ENCODE measurements around the gene RGL2.

RGL2 gene

GRCh38 chr6:33305052-33305451 lies 6.3 kb upstream of the RGL2 start:
- TF ChIP-seq CTCF (IDR thresholded peaks at IDR 0.05; ENCODE audit: low read depth, low read length): no peak
- H3K4me1 ChIP-seq: no peaks in the 10 kb centered on the region
- no peaks in the 10 kb centered on the region for H3K9me3 ChIP-seq
- H3K27me3 ChIP-seq: no peaks in the 10 kb centered on the region
- no peak for DNase-seq
- no peaks in the 10 kb centered on the region for H3K36me3 ChIP-seq
- no peak overlapping the region for H3K4me3 ChIP-seq (ENCODE audit: low read depth, low read length)

- no peak for TF ChIP-seq CTCF (IDR thresholded peaks at IDR 0.05; ENCODE audit: low read depth, low read length)
- no peaks in the 10 kb centered on the region for H3K36me3 ChIP-seq
- no peak overlapping the region for H3K4me3 ChIP-seq (ENCODE audit: low read depth, low read length)
- H3K4me1 ChIP-seq: no peaks in the 10 kb centered on the region
- no peaks in the 10 kb centered on the region for H3K27me3 ChIP-seq
- DNase-seq: no peak
- no peaks in the 10 kb centered on the region for H3K9me3 ChIP-seq
Measured at GRCh38 chr6:33304216-33304615, 5.5 kb upstream of the RGL2 start.

- TF ChIP-seq CTCF (IDR thresholded peaks at IDR 0.05; ENCODE audit: low read depth, low read length): no peak
- H3K36me3 ChIP-seq: no peaks in the 10 kb centered on the region
- H3K27me3 ChIP-seq: no peaks in the 10 kb centered on the region
- no peaks in the 10 kb centered on the region; the same call in 1 of the 2 replicates for H3K4me1 ChIP-seq
- H3K9me3 ChIP-seq: no peaks in the 10 kb centered on the region
- no peak overlapping the region for H3K4me3 ChIP-seq (ENCODE audit: low read depth, low read length)
- DNase-seq: no peak
Measured at GRCh38 chr6:33301877-33302276, 3.1 kb upstream of the RGL2 start.

GRCh38 chr6:33299237-33299944 lies 649 bp upstream of the RGL2 start:
- peak; percentile 95 for DNase-seq
- Histone ChIP-seq H3K9me3 (no peaks in the 10 kb centered on the region), H3K27me3 (no peaks in the 10 kb centered on the region), H3K4me3 (ENCODE audit: low read depth, low read length) (peak overlapping the region; percentile 92), H3K4me1 (no peaks in the 10 kb centered on the region; the same call in 1 of the 2 replicates), H3K36me3 (no peaks in the 10 kb centered on the region)
- TF ChIP-seq CTCF (IDR thresholded peaks at IDR 0.05; ENCODE audit: low read depth, low read length): peak; percentile 79

GRCh38 chr6:33297956-33298772 lies 578 bp downstream of the RGL2 start:
- Histone ChIP-seq H3K4me3 (ENCODE audit: low read depth, low read length) (peak overlapping the region; percentile 92), H3K36me3 (no peaks in the 10 kb centered on the region; the same call in 1 of the 2 replicates), H3K27me3 (no peaks in the 10 kb centered on the region), H3K9me3 (no peaks in the 10 kb centered on the region), H3K4me1 (no peaks in the 10 kb centered on the region; the same call in 1 of the 2 replicates)
- peak; percentile 11; the same call in 1 of the 2 replicates for TF ChIP-seq CTCF (IDR thresholded peaks at IDR 0.05; ENCODE audit: low read depth, low read length)
- peak; percentile 44 for DNase-seq

Measured in BE2C (cell line).